Measurements from ENCODE around the gene PITRM1. TPM values are rescaled to one million over a fixed set of nuclear protein-coding genes. Genes with fewer than 3 reads are reported as not detected.

The PITRM1 gene
- total RNA-seq, 1 experiment from 2014 or later = 40.7 TPM

GRCh38 chr10:3217853-3218252 is 45.3 kb upstream of the PITRM1 start:
- Mint-ChIP-seq H3K9me3 (peaks cover 11% of the 10 kb centered on the region), H3K4me1 (no peaks in the 10 kb centered on the region), H3K27ac (no peak overlapping the region), H3K27me3 (ENCODE audit: low read depth) (no peaks in the 10 kb centered on the region), H3K36me3 (no peaks in the 10 kb centered on the region), H3K4me3 (no peak overlapping the region)
- ChIA-PET CTCF (no interaction called here), POLR2A (no interaction called here)
- TF ChIP-seq IRF2 (CRISPR knock-in tag; IDR thresholded peaks at IDR 0.05; ENCODE audit: borderline replicate concordance, low read depth) (no peak), ZBTB21 (CRISPR knock-in tag; IDR thresholded peaks at IDR 0.05; ENCODE audit: borderline replicate concordance) (no peak), CREM (CRISPR knock-in tag; IDR thresholded peaks at IDR 0.05) (no peak), ARID4B (CRISPR knock-in tag; IDR thresholded peaks at IDR 0.05; ENCODE audit: borderline replicate concordance) (no peak), OVOL2 (CRISPR knock-in tag; IDR thresholded peaks at IDR 0.05; ENCODE audit: borderline replicate concordance) (no peak), IRF1 (CRISPR knock-in tag; IDR thresholded peaks at IDR 0.05) (no peak), E2F1 (CRISPR knock-in tag; IDR thresholded peaks at IDR 0.05) (no peak), NFATC4 (CRISPR knock-in tag; IDR thresholded peaks at IDR 0.05) (no peak), FOXJ3 (CRISPR knock-in tag; IDR thresholded peaks at IDR 0.05; ENCODE audit: borderline replicate concordance) (no peak), JUN (CRISPR knock-in tag; IDR thresholded peaks at IDR 0.05) (no peak), SMAD4 (CRISPR knock-in tag; IDR thresholded peaks at IDR 0.05) (no peak), STAT6 (CRISPR knock-in tag; conservative IDR thresholded peaks at IDR 0.05; ENCODE audit: low read depth) (no peak), ZNF396 (CRISPR knock-in tag; IDR thresholded peaks at IDR 0.05; ENCODE audit: borderline replicate concordance) (no peak), ZNF281 (CRISPR knock-in tag; IDR thresholded peaks at IDR 0.05) (no peak), ETV6 (CRISPR knock-in tag; IDR thresholded peaks at IDR 0.05) (no peak)
- ATAC-seq (no peak; the same call in 1 of the 2 replicates), DNase-seq (ENCODE audit: low spot score) (no peak)
